Suppressor macrophage (primary cell): Measurements from ENCODE around the gene RABGAP1L.
A peak's percentile ranks its signal among the peaks of the same experiment; 100 is the strongest.
"Not testable (repeated sequence)": the region's sequence is repeated elsewhere in the genome, so short reads cannot be mapped to it uniquely, and the experiment has no call there.

Experiments used
- DNase-seq, 4 experiments: peaks; one replicate each; pipeline ENCODE4 v3.0.0-alpha.2; 2020 to 2022

RABGAP1L gene

GRCh38 chr1:174825127-174825526 is 665.8 kb downstream of the RABGAP1L start:
- DNase-seq = no peak

- DNase-seq = no peak
These were observed 666.5 kb downstream of the RABGAP1L start for GRCh38 chr1:174825806-174826205.

GRCh38 chr1:174828264-174828663 is 668.9 kb downstream of the RABGAP1L start:
- no peak for DNase-seq

GRCh38 chr1:174829990-174830389 is 670.7 kb downstream of the RABGAP1L start:
- DNase-seq = no peak

GRCh38 chr1:174836543-174836942 is 677.2 kb downstream of the RABGAP1L start:
- no peak for DNase-seq

- no peak for DNase-seq
These were observed 678.1 kb downstream of the RABGAP1L start for GRCh38 chr1:174837386-174837785.

GRCh38 chr1:174839211-174839610 is 679.9 kb downstream of the RABGAP1L start:
- DNase-seq = no peak

- peak in 2 of 4 experiments; percentile 14 to 27 for DNase-seq
These were observed 682.4 kb downstream of the RABGAP1L start for GRCh38 chr1:174841747-174842146.

GRCh38 chr1:174848593-174849560 is 689.6 kb downstream of the RABGAP1L start:
- not testable (repeated sequence) for DNase-seq

- DNase-seq = no peak
These were observed 691.4 kb downstream of the RABGAP1L start for GRCh38 chr1:174850726-174851125.

- DNase-seq = no peak
These were observed 699.0 kb downstream of the RABGAP1L start for GRCh38 chr1:174858301-174858700.

GRCh38 chr1:174870319-174870718 is 711.0 kb downstream of the RABGAP1L start:
- DNase-seq = no peak

- no peak for DNase-seq
These were observed 712.6 kb downstream of the RABGAP1L start for GRCh38 chr1:174871886-174872285.

- no peak for DNase-seq
These were observed 713.3 kb downstream of the RABGAP1L start for GRCh38 chr1:174872615-174873058.

- peak; percentile 19 to 54 (median 44) for DNase-seq
These were observed 715.2 kb downstream of the RABGAP1L start for GRCh38 chr1:174874331-174875053.

- DNase-seq = no peak
These were observed 716.0 kb downstream of the RABGAP1L start for GRCh38 chr1:174875306-174875705.

- DNase-seq = no peak
These were observed 717.9 kb downstream of the RABGAP1L start for GRCh38 chr1:174877208-174877673.

- no peak for DNase-seq
These were observed 720.9 kb downstream of the RABGAP1L start for GRCh38 chr1:174880171-174880570.

GRCh38 chr1:174883409-174883808 is 724.1 kb downstream of the RABGAP1L start:
- peak in 3 of 4 experiments; percentile 4 to 16 (median 13) for DNase-seq

- DNase-seq = peak in 2 of 4 experiments; percentile 8 to 20
These were observed 724.7 kb downstream of the RABGAP1L start for GRCh38 chr1:174884038-174884437.

GRCh38 chr1:174884566-174884965 is 725.2 kb downstream of the RABGAP1L start:
- DNase-seq = no peak

GRCh38 chr1:174890024-174890423 is 730.7 kb downstream of the RABGAP1L start:
- no peak for DNase-seq

GRCh38 chr1:174892016-174892415 is 732.7 kb downstream of the RABGAP1L start:
- DNase-seq = no peak
